Calu3 (cell line): ENCODE results near the gene TIE1. TPM values are rescaled to one million over a fixed set of nuclear protein-coding genes. Genes with fewer than 3 reads are reported as not detected.

ENCODE experiments used
- BruUV-seq: library from RNA; stranded (reverse); fragments of 400-500 nt; replicated peaks from 2 replicates; lab custom pipeline; 2021; lab: Mats Ljungman, UMichigan
- CTCF ChIA-PET: fragments of 300-600 bp; sonication (Branson Sonifier 250); formaldehyde crosslinking; loops from one replicate; lab custom pipeline; 2022; ENCODE audit warnings: antibody characterized with exemption; lab: Charles Lee
- DNase-seq: peaks from one replicate; pipeline ENCODE4 v3.0.0; 2022
- H3K27ac Mint-ChIP-seq: one replicate; pipeline ENCODE4 v1.8.0; 2022; ENCODE audit warnings: mixed read lengths; ENCODE audit not compliant: unreplicated experiment
- H3K27me3 Mint-ChIP-seq: one replicate; pipeline ENCODE4 v1.8.0; 2022; ENCODE audit warnings: mixed read lengths; ENCODE audit not compliant: unreplicated experiment
- H3K36me3 Mint-ChIP-seq: one replicate; pipeline ENCODE4 v1.8.0; 2022; ENCODE audit warnings: mild to moderate bottlenecking, moderate library complexity, mixed read lengths; ENCODE audit not compliant: insufficient read depth, unreplicated experiment
- H3K4me1 Mint-ChIP-seq: one replicate; pipeline ENCODE4 v1.8.0; 2022; ENCODE audit warnings: mild to moderate bottlenecking, low read depth, mixed read lengths; ENCODE audit not compliant: unreplicated experiment
- H3K4me3 Mint-ChIP-seq: one replicate; pipeline ENCODE4 v1.8.0; 2022; ENCODE audit warnings: mild to moderate bottlenecking, low read depth, moderate library complexity, mixed read lengths; ENCODE audit not compliant: unreplicated experiment
- H3K9me3 Mint-ChIP-seq: one replicate; pipeline ENCODE4 v1.8.0; 2022; ENCODE audit warnings: low read depth, mixed read lengths; ENCODE audit not compliant: unreplicated experiment
- CTCF ChIP-seq: fragments of 200-600 bp; IDR thresholded peaks from one replicate; pipeline ENCODE4 v1.8.0; 2022; ENCODE audit warnings: antibody characterized with exemption; ENCODE audit not compliant: unreplicated experiment
- intact Hi-C: fragments of 100-400 bp; cut with micrococcal nuclease; formaldehyde crosslinking; loops from one replicate; pipeline ENCODE4 v1.10.0; 2022; ENCODE audit not compliant: unreplicated experiment
- total RNA-seq: library from RNA; stranded (reverse); gene quantifications from 2 replicates; pipeline ENCODE4 v1.2.3, GENCODE V29; 2022

TIE1 gene
- total RNA-seq, 1 experiment from 2014 or later: not detected

GRCh38 chr1:43322506-43322905, 21.7 kb downstream of the TIE1 start:
- Mint-ChIP-seq H3K4me1 (no peaks in the 10 kb centered on the region), H3K27ac (no peak overlapping the region), H3K4me3 (no peak overlapping the region), H3K36me3 (no peaks in the 10 kb centered on the region), H3K9me3 (peaks cover 8% of the 10 kb centered on the region), H3K27me3 (peaks cover 7% of the 10 kb centered on the region)
- DNase-seq: no peak
- CTCF ChIA-PET: no interaction called here
- intact Hi-C loops: no loop called here
- TF ChIP-seq CTCF: no peak
- BruUV-seq: no TSS peak

GRCh38 chr1:43324810-43325209, 24.0 kb downstream of the TIE1 start:
- CTCF ChIA-PET: no interaction called here
- Mint-ChIP-seq H3K27me3 (no peaks in the 10 kb centered on the region), H3K4me1 (peaks cover 3% of the 10 kb centered on the region), H3K36me3 (no peaks in the 10 kb centered on the region), H3K4me3 (no peak overlapping the region), H3K27ac (no peak overlapping the region), H3K9me3 (peaks cover 8% of the 10 kb centered on the region)
- BruUV-seq: no TSS peak
- no peak for TF ChIP-seq CTCF
- no peak for DNase-seq
- intact Hi-C loops: no loop called here

- Mint-ChIP-seq H3K36me3 (no peaks in the 10 kb centered on the region), H3K4me1 (peaks cover 7% of the 10 kb centered on the region), H3K27me3 (no peaks in the 10 kb centered on the region), H3K27ac (no peak overlapping the region), H3K4me3 (no peak overlapping the region), H3K9me3 (peaks cover 8% of the 10 kb centered on the region)
- intact Hi-C loops: no loop called here
- BruUV-seq: no TSS peak
- DNase-seq: no peak
- CTCF ChIA-PET: no interaction called here
- no peak for TF ChIP-seq CTCF
Measured at GRCh38 chr1:43325381-43325780, 24.6 kb downstream of the TIE1 start.

- no peak for TF ChIP-seq CTCF
- Mint-ChIP-seq H3K27ac (no peak overlapping the region), H3K4me3 (no peak overlapping the region), H3K4me1 (peaks cover 7% of the 10 kb centered on the region), H3K36me3 (no peaks in the 10 kb centered on the region), H3K27me3 (no peaks in the 10 kb centered on the region), H3K9me3 (peaks cover 8% of the 10 kb centered on the region)
- no TSS peak for BruUV-seq
- CTCF ChIA-PET: no interaction called here
- intact Hi-C loops: no loop called here
- DNase-seq: no peak
Measured at GRCh38 chr1:43327549-43328292, 26.9 kb downstream of the TIE1 start.
